ENCODE results near the gene RHEBL1.
"Not testable (repeated sequence)": the region's sequence is repeated elsewhere in the genome, so short reads cannot be mapped to it uniquely, and the experiment has no call there.

Gene RHEBL1

DNA sequence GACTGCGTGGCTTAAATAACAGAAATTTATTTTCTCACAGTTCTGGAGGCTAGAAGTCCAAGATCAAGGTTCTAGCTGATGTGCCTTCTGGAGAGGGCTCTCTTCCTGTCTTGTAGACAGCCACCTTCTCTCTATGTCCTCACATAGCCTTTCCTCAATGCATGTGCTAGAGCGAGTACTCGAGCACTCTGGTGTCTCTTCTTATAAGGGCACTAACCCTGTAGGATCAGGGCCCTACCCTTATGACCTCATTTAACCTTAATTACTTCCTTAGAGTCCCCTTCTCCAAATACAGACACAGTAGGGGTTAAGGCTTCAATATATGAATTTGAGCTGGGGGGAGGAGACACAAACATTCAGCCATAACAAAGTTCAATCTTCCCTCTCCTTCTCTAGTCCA is 14.7 kb upstream of the RHEBL1 start:
- no peaks in the 10 kb centered on the region for H3K36me3 ChIP-seq (ENCODE audit: control insufficient read depth, insufficient read depth, low read length)
- H3K4me3 ChIP-seq (ENCODE audit: low read length): no peak overlapping the region
- H3K4me1 ChIP-seq (ENCODE audit: control insufficient read depth, insufficient read depth, low read length): no peaks in the 10 kb centered on the region
- no peak overlapping the region for H3K27ac ChIP-seq (ENCODE audit: low read depth, low read length)
- H3K27me3 ChIP-seq (ENCODE audit: control insufficient read depth, insufficient read depth, low read length): peaks cover 10% of the 10 kb centered on the region
- no peak overlapping the region for H3K9ac ChIP-seq (ENCODE audit: low read length)

GRCh38 chr12:49079793-49080192 is 10.0 kb upstream of the RHEBL1 start:
- Histone ChIP-seq H3K27me3 (ENCODE audit: control insufficient read depth, insufficient read depth, low read length) (no peaks in the 10 kb centered on the region), H3K4me3 (ENCODE audit: low read length) (no peak overlapping the region), H3K9ac (ENCODE audit: low read length) (no peak overlapping the region), H3K4me1 (ENCODE audit: control insufficient read depth, insufficient read depth, low read length) (no peaks in the 10 kb centered on the region), H3K36me3 (ENCODE audit: control insufficient read depth, insufficient read depth, low read length) (no peaks in the 10 kb centered on the region), H3K27ac (ENCODE audit: low read depth, low read length) (no peak overlapping the region)

DNA sequence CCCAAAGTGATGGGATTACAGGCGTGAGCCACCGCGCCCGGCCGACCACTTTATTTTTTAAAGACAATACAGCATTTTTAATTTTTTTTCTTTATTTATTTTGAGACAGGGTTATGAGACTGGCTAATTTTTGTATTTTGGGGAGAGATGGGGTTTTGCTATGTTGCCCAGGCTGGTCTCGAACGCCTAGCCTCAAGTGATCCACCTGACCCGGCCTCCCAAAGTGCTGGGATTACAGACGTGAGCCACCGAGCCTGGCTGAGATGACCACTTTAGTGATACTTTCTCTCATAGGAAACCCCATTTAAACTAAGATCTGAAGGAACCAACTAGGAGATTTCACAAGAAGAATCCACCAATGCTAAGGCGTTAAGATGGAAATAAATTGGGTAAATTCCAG is 1.2 kb upstream of the RHEBL1 start:
- Histone ChIP-seq H3K27ac (ENCODE audit: low read depth, low read length) (no peak overlapping the region), H3K36me3 (ENCODE audit: control insufficient read depth, insufficient read depth, low read length) (no peaks in the 10 kb centered on the region), H3K9ac (ENCODE audit: low read length) (no peak overlapping the region), H3K4me1 (ENCODE audit: control insufficient read depth, insufficient read depth, low read length) (peaks cover 8% of the 10 kb centered on the region), H3K4me3 (ENCODE audit: low read length) (no peak overlapping the region), H3K27me3 (ENCODE audit: control insufficient read depth, insufficient read depth, low read length) (no peaks in the 10 kb centered on the region)

DNA sequence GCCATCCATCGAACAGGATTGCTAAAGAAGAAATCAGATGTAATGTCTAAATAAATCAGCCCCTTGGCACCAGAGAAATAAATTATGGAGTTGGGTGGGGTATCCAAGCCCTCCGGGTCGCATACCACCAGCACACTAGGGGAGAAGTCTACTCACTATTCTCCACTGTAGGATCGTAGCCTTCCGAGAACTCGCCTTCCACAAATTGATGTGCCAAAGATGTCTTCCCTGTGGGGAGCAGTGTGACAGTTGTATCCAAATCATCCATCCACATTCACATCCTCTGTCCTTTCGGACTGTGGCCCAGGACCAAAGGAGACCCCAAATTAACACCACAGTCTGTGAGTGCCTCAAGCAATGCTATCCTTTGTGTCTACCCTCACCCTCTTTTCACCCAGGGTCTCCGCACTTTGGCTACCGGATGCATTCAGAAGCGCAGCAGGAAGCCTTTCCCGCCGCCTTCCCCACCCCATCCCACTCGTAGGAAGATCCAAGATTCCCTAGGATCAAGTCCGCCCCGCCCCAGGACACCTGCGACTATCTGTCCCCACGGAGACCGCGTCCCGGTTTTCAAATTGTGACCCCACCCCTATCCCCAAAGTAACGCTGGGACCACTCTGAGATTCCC is 786 bp downstream of the RHEBL1 start:
- Histone ChIP-seq H3K9ac (ENCODE audit: low read length) (no peak overlapping the region), H3K4me3 (ENCODE audit: low read length) (peak overlapping the region; percentile 99), H3K36me3 (ENCODE audit: control insufficient read depth, insufficient read depth, low read length) (no peaks in the 10 kb centered on the region), H3K4me1 (ENCODE audit: control insufficient read depth, insufficient read depth, low read length) (peaks cover 8% of the 10 kb centered on the region), H3K27ac (ENCODE audit: low read depth, low read length) (no peak overlapping the region), H3K27me3 (ENCODE audit: control insufficient read depth, insufficient read depth, low read length) (no peaks in the 10 kb centered on the region)

DNA sequence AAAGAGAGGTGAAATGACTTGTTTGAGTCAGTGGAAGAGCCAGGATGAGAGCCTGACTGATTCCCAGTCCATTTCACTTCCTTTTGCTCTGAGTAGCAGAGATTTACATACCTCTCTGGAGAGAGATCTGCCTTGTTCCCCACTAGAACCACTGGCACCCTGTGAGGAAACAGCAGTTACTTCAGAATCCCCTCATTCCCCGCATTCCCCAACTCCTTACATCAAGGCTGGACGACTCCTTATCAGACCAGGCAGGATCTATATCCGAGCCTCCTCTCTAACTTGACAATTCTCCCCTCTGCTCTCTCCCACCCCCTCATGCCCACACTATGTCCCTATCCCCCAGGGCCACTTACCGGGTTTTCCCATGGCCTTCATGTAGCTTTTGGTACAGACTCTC is 3.7 kb downstream of the RHEBL1 start:
- Histone ChIP-seq H3K4me3 (ENCODE audit: low read length) (no peak overlapping the region), H3K27ac (ENCODE audit: low read depth, low read length) (no peak overlapping the region), H3K36me3 (ENCODE audit: control insufficient read depth, insufficient read depth, low read length) (no peaks in the 10 kb centered on the region), H3K27me3 (ENCODE audit: control insufficient read depth, insufficient read depth, low read length) (no peaks in the 10 kb centered on the region), H3K9ac (ENCODE audit: low read length) (no peak overlapping the region), H3K4me1 (ENCODE audit: control insufficient read depth, insufficient read depth, low read length) (peaks cover 9% of the 10 kb centered on the region)

DNA sequence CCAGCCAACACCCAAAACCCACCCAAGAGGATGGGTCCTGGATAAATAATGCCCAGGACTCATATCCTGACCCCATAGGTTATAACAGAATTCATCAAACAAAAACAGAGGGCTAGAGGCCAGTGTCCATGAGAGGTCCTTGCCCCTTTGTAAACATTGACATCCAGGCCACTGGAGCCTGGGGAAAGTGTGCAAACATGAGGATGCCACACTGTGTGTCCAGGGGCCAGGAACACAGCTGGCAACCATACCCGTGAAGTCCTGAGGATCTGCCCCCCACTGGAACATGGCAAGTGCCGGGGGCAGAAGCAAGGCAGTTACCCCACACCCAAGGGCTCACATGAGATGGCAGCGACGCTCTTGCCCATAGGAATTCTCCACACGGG is 5.0 kb downstream of the RHEBL1 start:
- no peak overlapping the region for H3K4me3 ChIP-seq (ENCODE audit: low read length)
- no peaks in the 10 kb centered on the region for H3K36me3 ChIP-seq (ENCODE audit: control insufficient read depth, insufficient read depth, low read length)
- peaks cover 6% of the 10 kb centered on the region for H3K4me1 ChIP-seq (ENCODE audit: control insufficient read depth, insufficient read depth, low read length)
- H3K9ac ChIP-seq (ENCODE audit: low read length): no peak overlapping the region
- no peak overlapping the region for H3K27ac ChIP-seq (ENCODE audit: low read depth, low read length)
- no peaks in the 10 kb centered on the region for H3K27me3 ChIP-seq (ENCODE audit: control insufficient read depth, insufficient read depth, low read length)

- H3K4me3 ChIP-seq (ENCODE audit: low read length); H3K36me3 ChIP-seq (ENCODE audit: control insufficient read depth, insufficient read depth, low read length); H3K27me3 ChIP-seq (ENCODE audit: control insufficient read depth, insufficient read depth, low read length): not testable (repeated sequence)
These were observed 7.9 kb downstream of the RHEBL1 start for GRCh38 chr12:49061916-49062315.

GRCh38 chr12:49061157-49061650 is 8.6 kb downstream of the RHEBL1 start:
- peak overlapping the region; percentile 82 for H3K9ac ChIP-seq (ENCODE audit: low read length)
- peak overlapping the region; percentile 98 for H3K27ac ChIP-seq (ENCODE audit: low read depth, low read length)
- H3K4me3 ChIP-seq (ENCODE audit: low read length): peak overlapping the region; percentile 96
- no peaks in the 10 kb centered on the region for H3K27me3 ChIP-seq (ENCODE audit: control insufficient read depth, insufficient read depth, low read length)
- H3K36me3 ChIP-seq (ENCODE audit: control insufficient read depth, insufficient read depth, low read length): no peaks in the 10 kb centered on the region
- peaks cover 25% of the 10 kb centered on the region for H3K4me1 ChIP-seq (ENCODE audit: control insufficient read depth, insufficient read depth, low read length)

More at GRCh38 chr12:49061916-49062315, 7.9 kb downstream of the RHEBL1 start:
- H3K9ac ChIP-seq (ENCODE audit: low read length); H3K27ac ChIP-seq (ENCODE audit: low read depth, low read length): not testable (repeated sequence)
- peaks cover 18% of the 10 kb centered on the region for H3K4me1 ChIP-seq (ENCODE audit: control insufficient read depth, insufficient read depth, low read length)

- Histone ChIP-seq H3K9ac (ENCODE audit: low read length) (peak within 1 kb of the TSS; percentile 82), H3K36me3 (ENCODE audit: control insufficient read depth, insufficient read depth, low read length) (no peaks in the 10 kb centered on the region), H3K4me1 (ENCODE audit: control insufficient read depth, insufficient read depth, low read length) (peaks cover 32% of the 10 kb centered on the region), H3K4me3 (ENCODE audit: low read length) (peak within 1 kb of the TSS; percentile 96), H3K27ac (ENCODE audit: low read depth, low read length) (peak within 1 kb of the TSS; percentile 98), H3K27me3 (ENCODE audit: control insufficient read depth, insufficient read depth, low read length) (no peaks in the 10 kb centered on the region)
These were observed 9.3 kb downstream of the RHEBL1 start, which contains the start of gene KMT2D for GRCh38 chr12:49060237-49061156. KMT2D (minus strand) TSS chr12:49060794; CDS start chr12:49055324, 5,470 bp downstream.

DNA sequence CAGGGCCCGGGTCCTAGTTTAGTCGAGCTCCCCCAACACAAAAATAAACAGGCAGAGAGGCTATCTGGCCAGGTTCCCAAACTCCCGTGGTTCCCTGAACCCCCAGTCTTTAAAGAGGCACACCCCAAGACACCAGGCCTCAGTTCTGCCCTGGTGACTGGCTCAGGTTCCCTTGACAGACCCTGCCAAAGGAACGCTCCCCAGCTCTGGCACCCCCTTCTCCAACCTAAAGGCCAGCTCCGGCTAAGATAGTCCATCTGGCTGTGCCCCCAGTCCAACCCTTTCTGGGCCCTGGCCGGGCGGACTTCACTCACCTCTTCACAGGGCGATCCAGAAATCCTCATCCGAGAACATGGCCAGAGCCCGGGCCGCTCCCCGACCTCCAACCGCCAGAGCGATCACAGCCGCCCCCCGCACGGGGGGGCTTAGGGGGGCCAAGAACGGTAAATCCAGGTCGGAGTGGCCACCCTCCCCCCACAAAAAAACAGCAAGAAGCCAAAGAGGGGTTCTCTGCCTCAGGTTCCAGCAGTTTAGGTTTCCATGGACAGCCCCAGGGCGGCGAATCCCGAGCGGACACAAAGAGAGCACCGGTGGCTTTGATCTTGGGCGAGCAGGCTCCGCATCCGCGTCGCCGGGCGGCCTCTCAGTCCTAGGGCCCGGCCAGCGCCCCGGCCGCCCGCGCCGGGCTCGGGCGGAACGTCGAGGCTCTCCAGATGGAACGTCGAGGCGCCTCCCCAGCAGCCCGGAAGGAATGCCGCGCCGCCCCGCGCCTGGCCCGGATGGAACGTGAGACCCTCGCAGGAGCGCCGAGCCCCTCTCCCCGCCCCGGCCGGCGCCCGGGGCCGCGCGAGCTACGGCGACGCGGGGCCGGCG is 10.2 kb downstream of the RHEBL1 start:
- H3K27me3 ChIP-seq (ENCODE audit: control insufficient read depth, insufficient read depth, low read length): no peaks in the 10 kb centered on the region
- peak overlapping the region; percentile 96 for H3K4me3 ChIP-seq (ENCODE audit: low read length)
- H3K9ac ChIP-seq (ENCODE audit: low read length): peak overlapping the region; percentile 82
- H3K27ac ChIP-seq (ENCODE audit: low read depth, low read length): peak overlapping the region; percentile 98
- peaks cover 5% of the 10 kb centered on the region for H3K36me3 ChIP-seq (ENCODE audit: control insufficient read depth, insufficient read depth, low read length)
- peaks cover 33% of the 10 kb centered on the region for H3K4me1 ChIP-seq (ENCODE audit: control insufficient read depth, insufficient read depth, low read length)

DNA sequence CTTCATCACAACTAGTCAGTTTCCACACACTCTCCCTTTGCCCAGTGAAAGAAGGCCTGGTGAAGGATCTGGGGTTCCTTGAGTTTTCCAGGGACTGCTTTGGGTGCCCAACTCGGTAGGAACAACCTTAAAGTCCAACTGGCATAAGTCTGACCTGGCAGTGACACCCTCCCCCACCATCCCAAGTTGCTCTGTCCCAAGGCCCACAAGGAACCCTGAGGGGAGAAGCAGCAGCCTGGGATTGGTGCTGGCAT is 10.8 kb downstream of the RHEBL1 start:
- peak overlapping the region; percentile 82 for H3K9ac ChIP-seq (ENCODE audit: low read length)
- peaks cover 33% of the 10 kb centered on the region for H3K4me1 ChIP-seq (ENCODE audit: control insufficient read depth, insufficient read depth, low read length)
- H3K27ac ChIP-seq (ENCODE audit: low read depth, low read length): no peak overlapping the region
- H3K36me3 ChIP-seq (ENCODE audit: control insufficient read depth, insufficient read depth, low read length): peaks cover 8% of the 10 kb centered on the region
- H3K4me3 ChIP-seq (ENCODE audit: low read length): peak overlapping the region; percentile 96
- no peaks in the 10 kb centered on the region for H3K27me3 ChIP-seq (ENCODE audit: control insufficient read depth, insufficient read depth, low read length)

GRCh38 chr12:49058366-49059044 is 11.3 kb downstream of the RHEBL1 start:
- peaks cover 33% of the 10 kb centered on the region for H3K4me1 ChIP-seq (ENCODE audit: control insufficient read depth, insufficient read depth, low read length)
- H3K9ac ChIP-seq (ENCODE audit: low read length): peak overlapping the region; percentile 82
- H3K27ac ChIP-seq (ENCODE audit: low read depth, low read length): no peak overlapping the region
- H3K36me3 ChIP-seq (ENCODE audit: control insufficient read depth, insufficient read depth, low read length): peaks cover 13% of the 10 kb centered on the region
- H3K4me3 ChIP-seq (ENCODE audit: low read length): peak overlapping the region; percentile 96
- H3K27me3 ChIP-seq (ENCODE audit: control insufficient read depth, insufficient read depth, low read length): no peaks in the 10 kb centered on the region

Data from rectal smooth muscle tissue (tissue), 1 donor.